ENCODE data around the gene SETDB2.
"Not testable (repeated sequence)": the region's sequence is repeated elsewhere in the genome, so short reads cannot be mapped to it uniquely, and the experiment has no call there.

Gene SETDB2

GRCh38 chr13:49476529-49476928 is 32.5 kb downstream of the SETDB2 start:
- no peak for DNase-seq

GRCh38 chr13:49481788-49482187 is 37.7 kb downstream of the SETDB2 start:
- DNase-seq: no peak

GRCh38 chr13:49488563-49488962 is 44.5 kb downstream of the SETDB2 start:
- DNase-seq: no peak

GRCh38 chr13:49494645-49495044 is 50.6 kb downstream of the SETDB2 start:
- DNase-seq: no peak

- peak; percentile 51 for DNase-seq
Observed at GRCh38 chr13:49495783-49496762, 52.0 kb downstream of the SETDB2 start, which contains the start of gene PHF11. Gene PHF11, plus strand, starts transcription at chr13:49495953. Its CDS starts 49 bp downstream, at chr13:49496002.

- not testable (repeated sequence) for DNase-seq
Observed at GRCh38 chr13:49496837-49497236, 52.8 kb downstream of the SETDB2 start.

GRCh38 chr13:49497272-49497671 is 53.2 kb downstream of the SETDB2 start:
- no peak for DNase-seq

GRCh38 chr13:49498206-49498605 is 54.1 kb downstream of the SETDB2 start:
- no peak for DNase-seq

GRCh38 chr13:49499889-49500660 is 56.0 kb downstream of the SETDB2 start:
- no peak for DNase-seq

GRCh38 chr13:49502954-49503353 is 58.9 kb downstream of the SETDB2 start:
- DNase-seq: no peak

- no peak for DNase-seq
Observed at GRCh38 chr13:49503951-49504350, 59.9 kb downstream of the SETDB2 start.

GRCh38 chr13:49512578-49512977 is 68.5 kb downstream of the SETDB2 start:
- no peak for DNase-seq

- DNase-seq: no peak
Observed at GRCh38 chr13:49516467-49516866, 72.4 kb downstream of the SETDB2 start.

- DNase-seq: no peak
Observed at GRCh38 chr13:49517461-49517860, 73.4 kb downstream of the SETDB2 start.

GRCh38 chr13:49521224-49521623 is 77.2 kb downstream of the SETDB2 start:
- no peak for DNase-seq

- DNase-seq: no peak
Observed at GRCh38 chr13:49524740-49525501, 80.8 kb downstream of the SETDB2 start.

- DNase-seq: no peak
Observed at GRCh38 chr13:49527123-49527522, 83.0 kb downstream of the SETDB2 start.

- DNase-seq: no peak
Observed at GRCh38 chr13:49528161-49528560, 84.1 kb downstream of the SETDB2 start.

GRCh38 chr13:49530457-49530856 is 86.4 kb downstream of the SETDB2 start:
- no peak for DNase-seq

- no peak for DNase-seq
Observed at GRCh38 chr13:49532593-49532992, 88.5 kb downstream of the SETDB2 start.

- no peak for DNase-seq
Observed at GRCh38 chr13:49533011-49533410, 88.9 kb downstream of the SETDB2 start.

- no peak for DNase-seq
Observed at GRCh38 chr13:49533591-49534269, 89.7 kb downstream of the SETDB2 start.

Data from 8988T (cell line).